ENCODE measurements around the gene HAUS8.
A peak's percentile ranks its signal among the peaks of the same experiment; 100 is the strongest.

DNA sequence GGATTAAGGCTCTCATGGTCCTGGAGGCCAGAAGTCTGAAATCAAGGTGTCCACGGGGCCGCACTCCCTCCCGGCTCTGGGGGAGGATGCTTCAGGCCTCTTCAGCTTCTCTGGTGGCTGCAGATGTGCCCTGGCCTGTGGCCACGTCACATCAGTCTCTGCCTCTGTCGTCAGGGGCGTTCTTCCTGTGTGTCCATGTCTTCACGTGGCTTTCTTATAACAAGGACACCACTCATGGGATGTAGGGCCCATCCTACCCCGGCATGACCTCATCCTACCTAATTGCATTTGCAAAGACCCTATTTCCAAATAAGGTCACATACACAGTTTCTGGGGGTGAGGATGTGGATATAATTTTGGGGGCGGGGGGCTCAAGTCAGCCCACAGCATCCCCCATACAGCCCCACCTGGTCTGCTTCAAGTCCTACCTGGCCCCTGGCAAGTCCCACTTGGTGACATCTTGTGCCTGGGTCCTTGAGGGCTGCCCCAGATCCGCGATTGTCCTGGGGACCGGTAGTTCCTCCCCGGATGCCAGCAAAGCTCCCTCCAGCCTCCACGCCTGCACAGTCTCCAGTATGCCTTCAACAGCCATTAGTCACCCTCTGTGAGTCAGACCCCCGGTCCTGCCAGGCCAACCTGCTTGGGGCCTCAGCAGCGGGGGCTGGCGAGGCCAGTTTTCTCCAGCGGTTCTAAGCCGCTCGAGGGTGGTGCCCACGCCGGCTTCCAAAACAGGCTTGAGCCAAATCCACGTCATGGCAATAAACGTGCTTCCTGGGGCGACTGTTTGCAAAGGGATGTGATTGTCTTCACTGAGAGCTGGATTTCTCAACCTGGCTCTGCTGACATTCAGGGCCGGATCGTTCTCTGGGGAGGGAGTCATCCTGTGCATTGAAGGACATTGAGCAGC is 32.5 kb upstream of the HAUS8 start:
- TF ChIP-seq, protein P1, sequence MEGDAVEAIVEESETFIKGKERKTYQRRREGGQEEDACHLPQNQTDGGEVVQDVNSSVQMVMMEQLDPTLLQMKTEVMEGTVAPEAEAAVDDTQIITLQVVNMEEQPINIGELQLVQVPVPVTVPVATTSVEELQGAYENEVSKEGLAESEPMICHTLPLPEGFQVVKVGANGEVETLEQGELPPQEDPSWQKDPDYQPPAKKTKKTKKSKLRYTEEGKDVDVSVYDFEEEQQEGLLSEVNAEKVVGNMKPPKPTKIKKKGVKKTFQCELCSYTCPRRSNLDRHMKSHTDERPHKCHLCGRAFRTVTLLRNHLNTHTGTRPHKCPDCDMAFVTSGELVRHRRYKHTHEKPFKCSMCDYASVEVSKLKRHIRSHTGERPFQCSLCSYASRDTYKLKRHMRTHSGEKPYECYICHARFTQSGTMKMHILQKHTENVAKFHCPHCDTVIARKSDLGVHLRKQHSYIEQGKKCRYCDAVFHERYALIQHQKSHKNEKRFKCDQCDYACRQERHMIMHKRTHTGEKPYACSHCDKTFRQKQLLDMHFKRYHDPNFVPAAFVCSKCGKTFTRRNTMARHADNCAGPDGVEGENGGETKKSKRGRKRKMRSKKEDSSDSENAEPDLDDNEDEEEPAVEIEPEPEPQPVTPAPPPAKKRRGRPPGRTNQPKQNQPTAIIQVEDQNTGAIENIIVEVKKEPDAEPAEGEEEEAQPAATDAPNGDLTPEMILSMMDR (conservative IDR thresholded peaks at IDR 0.05; ENCODE audit: low read depth, low read length), result no peak
- TF ChIP-seq MAFK (IDR thresholded peaks at IDR 0.05; ENCODE audit: low read depth, low read length), result no peak
- 0 out of 2 replicates have a peak, but pooled peaks have one; percentile 41 for TF ChIP-seq POLR2A (IDR thresholded peaks at IDR 0.05; ENCODE audit: low read depth, low read length)
- TF ChIP-seq RAD21 (IDR thresholded peaks at IDR 0.05; ENCODE audit: low read length), result peak; percentile 23; the same call in 1 of the 2 replicates
- TF ChIP-seq MXI1 (IDR thresholded peaks at IDR 0.05; ENCODE audit: borderline replicate concordance, low read depth, low read length), result peak; percentile 72
- peak; percentile 42; the same call in 1 of the 2 replicates for TF ChIP-seq NFE2L2 (IDR thresholded peaks at IDR 0.05; ENCODE audit: low read depth, low read length)
- peak; percentile 92 for TF ChIP-seq CEBPB (IDR thresholded peaks at IDR 0.05; ENCODE audit: low read depth, low read length)
- peak; percentile 82; the same call in 1 of the 2 replicates for TF ChIP-seq MAZ (IDR thresholded peaks at IDR 0.05; ENCODE audit: borderline replicate concordance, low read depth, low read length)
- peak; percentile 93 for TF ChIP-seq BHLHE40 (IDR thresholded peaks at IDR 0.05; ENCODE audit: low read depth, low read length)
- TF ChIP-seq, protein P2, sequence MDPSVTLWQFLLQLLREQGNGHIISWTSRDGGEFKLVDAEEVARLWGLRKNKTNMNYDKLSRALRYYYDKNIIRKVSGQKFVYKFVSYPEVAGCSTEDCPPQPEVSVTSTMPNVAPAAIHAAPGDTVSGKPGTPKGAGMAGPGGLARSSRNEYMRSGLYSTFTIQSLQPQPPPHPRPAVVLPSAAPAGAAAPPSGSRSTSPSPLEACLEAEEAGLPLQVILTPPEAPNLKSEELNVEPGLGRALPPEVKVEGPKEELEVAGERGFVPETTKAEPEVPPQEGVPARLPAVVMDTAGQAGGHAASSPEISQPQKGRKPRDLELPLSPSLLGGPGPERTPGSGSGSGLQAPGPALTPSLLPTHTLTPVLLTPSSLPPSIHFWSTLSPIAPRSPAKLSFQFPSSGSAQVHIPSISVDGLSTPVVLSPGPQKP (IDR thresholded peaks at IDR 0.05; ENCODE audit: borderline replicate concordance, low read depth, low read length), result no peak
- TF ChIP-seq CHD1 (IDR thresholded peaks at IDR 0.05; ENCODE audit: low read depth, low read length), result 0 out of 2 replicates have a peak, but pooled peaks have one; percentile 61
